Measurements from ENCODE around the gene SLC25A38.

Gene SLC25A38

DNA sequence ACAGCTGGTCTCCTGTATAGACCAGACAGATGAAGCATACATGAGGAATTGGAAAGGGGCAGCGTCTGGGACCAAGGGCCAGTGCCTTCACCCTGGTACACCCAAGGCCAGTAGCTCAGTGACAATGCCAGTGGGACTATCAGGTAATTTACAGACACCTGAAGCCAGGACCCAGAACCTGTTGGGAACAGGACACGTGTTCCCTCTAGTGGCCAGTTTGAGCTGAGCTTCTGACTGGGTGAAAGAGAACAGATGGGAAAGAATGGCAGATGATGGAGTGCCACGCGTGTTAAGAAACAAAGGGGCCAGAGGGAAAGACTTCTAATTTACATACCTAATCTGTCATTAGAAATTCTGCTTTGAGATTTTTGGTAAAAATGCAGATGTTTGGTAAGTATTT is 5.1 kb upstream of the SLC25A38 start:
- peak; percentile 46 for DNase-seq

DNA sequence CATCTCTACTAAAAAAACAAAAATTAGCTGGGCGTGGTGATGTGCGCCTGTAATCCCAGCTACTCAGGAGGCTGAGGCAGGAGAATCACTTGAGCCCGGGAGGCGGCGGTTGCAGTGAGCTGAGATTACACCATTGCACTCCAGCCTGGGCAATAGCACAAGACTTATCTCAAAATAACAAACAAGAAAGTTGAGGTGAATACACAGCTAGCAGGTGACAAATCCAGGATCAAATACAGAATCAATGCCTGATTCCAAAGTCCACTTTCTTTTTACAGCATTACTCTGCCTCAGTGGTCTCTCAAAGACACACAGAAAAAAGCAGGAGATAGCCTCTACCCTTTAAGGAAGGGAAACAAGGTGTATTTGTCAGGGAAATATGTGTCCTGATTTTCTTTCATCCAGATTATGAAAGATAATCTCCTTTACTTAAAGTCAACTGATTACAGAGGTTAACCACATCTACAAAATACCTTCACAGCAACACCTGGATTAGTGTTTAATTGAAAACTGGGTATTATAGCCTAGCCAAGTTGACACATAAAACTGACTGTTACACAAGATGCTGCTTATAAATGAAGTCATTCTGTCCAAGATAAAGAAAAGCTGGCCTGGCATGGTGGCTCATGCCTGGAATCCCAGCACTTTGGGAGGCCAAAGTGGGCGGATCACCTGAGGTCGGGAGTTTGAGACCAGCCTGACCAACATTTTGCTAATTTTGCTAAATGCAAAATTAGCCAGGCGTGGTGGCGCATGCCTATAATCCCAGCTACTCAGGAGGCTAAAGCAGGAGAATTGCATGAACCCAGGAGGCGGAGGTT is 4.0 kb upstream of the SLC25A38 start:
- no peak for DNase-seq

DNA sequence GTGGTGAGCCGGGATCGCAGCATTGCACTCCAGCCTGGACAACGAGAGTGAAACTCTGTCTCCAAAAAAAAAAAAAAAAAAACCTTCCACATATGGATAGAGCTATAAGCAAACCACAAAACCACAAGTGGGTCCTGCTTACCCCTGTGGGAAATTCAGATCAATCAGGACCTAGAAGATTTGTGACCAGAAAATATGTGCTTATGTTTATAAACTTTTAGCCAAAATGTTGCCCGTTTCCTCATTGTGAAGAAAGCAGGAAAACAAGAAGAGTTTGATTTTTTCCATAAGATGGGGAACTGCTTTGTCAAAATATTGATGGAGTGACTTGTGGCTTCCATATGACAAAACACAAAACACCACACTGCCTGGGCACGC is 3.4 kb upstream of the SLC25A38 start:
- DNase-seq: no peak

DNA sequence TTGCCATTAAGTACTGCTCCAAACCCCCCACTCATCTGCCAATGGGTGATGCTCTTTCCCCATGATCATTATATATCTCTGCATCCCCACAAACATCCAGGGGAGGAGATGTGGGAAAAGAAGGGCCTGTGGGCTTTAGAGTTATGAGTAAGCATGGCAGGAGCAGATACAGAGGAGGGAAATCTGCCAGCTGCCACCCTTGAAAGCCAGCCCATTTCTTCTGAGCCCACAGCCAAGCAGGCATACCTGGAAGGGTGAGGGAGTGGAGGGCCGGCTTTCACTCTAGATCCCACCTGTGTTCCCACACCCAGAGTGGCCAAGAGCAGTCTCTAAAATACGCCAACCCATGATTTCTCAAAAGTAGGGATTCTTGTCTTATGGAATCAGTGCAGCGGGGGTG is 1.7 kb upstream of the SLC25A38 start:
- no peak for DNase-seq

DNA sequence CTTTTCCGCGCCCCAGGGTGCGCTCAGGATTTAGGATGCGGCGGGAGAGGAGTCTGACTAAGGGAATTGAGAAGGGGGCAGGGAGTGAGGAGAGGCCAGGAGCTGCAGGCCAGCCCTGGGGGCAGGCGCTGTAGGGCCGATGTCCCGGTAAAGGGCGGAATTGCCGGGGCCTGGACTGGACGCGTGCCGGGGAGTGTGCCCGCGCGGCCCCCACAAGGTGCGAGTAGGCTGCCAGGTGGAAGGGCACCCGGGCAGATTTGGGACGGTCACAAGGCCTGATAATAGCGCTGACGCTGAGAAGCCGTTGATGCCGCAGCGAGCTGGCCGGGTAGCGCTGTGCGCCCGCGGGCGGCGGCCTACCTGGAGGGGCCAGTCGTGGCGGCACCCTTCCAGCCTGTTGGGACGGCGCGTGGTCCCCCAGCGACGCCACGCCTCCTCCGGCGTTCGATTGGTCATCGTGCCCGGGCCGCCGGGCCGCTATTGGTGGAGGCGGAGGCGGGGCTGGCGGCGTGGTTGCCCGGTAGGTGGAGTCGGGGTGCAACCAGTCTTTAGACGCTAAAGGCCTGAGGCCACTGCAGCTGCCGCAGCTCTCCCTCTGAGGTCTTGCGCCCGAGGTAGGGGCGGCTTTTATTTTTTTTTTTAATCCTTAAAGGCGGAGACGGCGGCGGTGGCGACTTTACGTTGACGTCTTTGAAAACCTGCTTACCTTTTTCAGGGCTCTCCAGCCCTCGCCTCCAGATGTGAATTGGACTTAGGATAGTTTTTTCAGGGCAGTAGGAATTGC is 903 bp downstream of the SLC25A38 start:
- DNase-seq: peak; percentile 98

DNA sequence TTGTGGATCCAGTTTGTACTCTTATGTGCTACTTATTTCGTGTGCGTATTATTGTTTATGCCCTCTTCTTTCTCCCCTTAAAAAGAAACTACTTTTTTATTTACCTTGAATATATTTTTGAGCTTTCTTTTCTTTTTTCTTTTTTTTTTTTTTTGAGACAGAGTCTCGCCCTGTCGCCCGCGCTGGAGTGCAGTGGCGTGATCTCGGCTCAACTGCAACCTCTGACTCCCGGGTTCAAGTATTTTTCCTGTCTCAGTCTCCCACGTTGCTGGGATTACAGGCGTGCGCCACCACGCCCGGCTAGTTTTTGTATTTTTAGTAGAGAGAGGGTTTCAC is 1.5 kb downstream of the SLC25A38 start:
- no peak for DNase-seq

DNA sequence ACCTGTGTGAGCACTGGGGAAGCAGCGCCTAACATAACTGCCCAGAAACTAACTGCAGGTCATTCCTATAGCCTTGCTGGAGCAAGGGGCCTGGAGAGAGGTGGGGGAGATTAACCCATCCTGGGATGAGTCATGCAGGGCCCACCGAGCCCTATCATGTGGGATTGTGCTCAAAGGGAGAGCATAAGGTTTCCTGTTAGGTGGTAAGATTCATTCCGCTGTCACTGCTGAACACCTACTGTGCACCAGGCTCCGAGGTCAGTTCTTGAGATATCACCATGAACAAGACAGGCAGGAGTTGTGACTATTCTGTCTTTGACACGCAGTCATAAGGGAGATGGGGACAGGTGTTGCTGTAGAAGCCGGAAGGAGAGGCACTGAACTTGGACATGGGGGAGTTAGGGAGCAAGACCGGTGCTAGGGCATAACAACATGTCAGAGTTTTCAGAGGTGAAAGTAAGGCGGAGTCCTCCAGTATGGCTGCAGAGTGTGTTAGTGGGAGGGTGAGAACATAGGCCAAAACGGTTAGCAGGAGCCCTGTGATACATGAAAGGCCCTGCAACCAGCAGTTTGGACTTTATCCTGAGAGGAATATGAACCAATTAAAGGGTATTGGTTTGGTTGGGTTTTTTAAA is 2.4 kb downstream of the SLC25A38 start:
- DNase-seq: no peak

DNA sequence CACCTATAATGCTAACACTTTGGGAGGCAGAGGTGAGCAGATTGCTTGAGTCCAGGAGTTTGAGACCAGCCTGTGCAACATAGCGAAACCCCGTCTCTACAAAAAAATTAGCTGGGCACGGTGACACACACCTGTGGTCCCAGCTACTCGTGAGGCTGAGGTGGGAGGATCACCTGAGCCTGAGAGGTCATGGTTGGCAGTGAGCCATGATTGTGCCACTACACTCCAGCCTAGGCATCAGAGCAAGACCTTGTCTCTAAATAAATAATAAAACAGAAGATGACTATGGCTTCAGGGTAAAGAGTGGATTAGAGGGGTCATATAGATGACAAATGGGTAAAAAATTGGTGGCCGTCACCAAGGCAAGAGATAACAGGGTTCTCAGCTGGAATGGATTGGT is 3.1 kb downstream of the SLC25A38 start:
- DNase-seq: no peak

DNA sequence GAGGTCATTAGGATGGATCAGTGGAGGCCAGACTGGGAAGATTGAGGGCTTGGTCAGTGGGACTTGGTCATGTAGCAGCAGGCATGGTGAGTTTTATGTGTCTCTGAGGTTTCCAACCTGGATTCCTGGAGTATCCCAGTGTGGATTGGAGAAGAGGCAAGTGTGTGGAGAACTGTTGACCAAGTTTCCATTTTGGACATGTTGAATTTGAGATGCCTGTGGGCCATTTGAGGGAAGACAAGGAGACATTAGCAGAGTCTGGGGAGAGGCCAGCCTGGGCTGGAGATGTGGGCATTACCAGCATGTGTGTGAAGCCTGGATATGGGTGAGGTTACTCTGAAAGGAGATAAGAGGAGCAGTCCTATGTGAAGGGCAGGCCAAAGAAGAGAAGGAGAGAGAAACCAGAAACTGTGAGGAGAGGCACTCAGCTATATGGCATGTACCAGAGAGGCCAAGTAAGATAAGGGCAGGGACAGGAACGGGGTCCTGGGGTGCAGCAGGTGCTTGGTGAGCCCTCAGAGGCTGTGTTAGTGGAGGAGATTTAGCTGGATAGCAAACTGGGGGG is 4.3 kb downstream of the SLC25A38 start:
- DNase-seq: no peak

DNA sequence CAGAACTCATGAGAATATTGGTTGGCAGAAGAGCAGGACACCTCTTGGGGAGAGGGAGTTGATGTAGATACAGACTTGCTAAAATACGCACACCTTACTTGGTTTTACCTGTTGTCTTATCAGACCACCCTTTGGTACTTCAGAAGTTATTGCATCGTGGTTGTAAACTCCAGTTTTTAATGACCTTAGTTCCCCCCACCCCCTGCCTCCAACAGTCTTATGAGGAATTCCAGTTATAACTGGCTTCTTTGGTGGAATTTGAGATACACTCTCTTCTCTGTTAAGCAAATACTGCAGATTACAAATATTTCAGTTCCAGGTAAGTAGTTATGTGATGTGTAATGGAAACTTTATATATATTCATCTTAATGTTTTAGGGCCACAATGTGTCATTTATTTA is 5.0 kb downstream of the SLC25A38 start:
- no peak for DNase-seq

DNA sequence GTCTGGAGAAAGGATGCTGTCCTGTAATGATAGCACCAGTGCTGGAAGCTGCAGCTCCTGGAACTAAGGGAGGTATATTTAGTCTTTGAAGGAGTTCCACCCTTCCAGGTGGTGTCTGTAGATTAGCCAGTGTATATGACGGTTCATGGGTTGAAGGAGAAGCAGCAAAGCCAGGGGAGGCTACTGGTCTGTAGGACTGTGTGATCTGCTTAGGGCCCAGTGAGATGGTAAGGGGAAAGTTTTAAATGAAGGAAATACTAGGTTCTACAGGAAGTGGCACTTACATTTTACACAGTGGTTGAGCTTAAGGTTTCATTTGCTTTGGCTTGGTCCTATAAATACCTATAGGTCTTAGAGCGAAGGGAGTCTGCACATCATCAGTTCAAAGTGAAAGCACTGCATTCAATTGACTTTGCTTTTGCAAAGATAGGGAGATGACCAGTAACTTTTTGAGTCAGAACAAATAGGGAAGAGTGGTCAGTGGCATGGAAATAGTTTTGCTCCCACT is 5.6 kb downstream of the SLC25A38 start:
- DNase-seq: no peak

DNA sequence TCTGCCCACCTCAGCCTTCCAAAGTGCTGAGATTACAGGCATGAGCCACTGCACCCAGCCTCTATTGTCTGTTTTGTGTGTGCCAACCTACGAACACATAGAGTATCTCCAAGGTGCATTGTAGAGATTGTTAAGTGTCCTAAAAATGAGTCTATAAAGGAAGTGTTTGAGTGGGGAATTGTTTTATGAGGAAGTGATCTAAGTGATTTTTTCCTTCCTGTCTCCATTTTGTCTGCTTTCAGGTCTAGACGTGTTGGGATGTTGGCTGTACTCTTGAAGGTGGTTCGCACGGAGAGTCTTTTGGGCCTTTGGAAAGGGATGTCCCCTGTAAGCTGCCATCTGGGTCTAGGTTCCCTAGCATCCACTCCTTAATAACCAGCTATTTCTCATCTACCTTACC is 7.0 kb downstream of the SLC25A38 start:
- DNase-seq: no peak

DNA sequence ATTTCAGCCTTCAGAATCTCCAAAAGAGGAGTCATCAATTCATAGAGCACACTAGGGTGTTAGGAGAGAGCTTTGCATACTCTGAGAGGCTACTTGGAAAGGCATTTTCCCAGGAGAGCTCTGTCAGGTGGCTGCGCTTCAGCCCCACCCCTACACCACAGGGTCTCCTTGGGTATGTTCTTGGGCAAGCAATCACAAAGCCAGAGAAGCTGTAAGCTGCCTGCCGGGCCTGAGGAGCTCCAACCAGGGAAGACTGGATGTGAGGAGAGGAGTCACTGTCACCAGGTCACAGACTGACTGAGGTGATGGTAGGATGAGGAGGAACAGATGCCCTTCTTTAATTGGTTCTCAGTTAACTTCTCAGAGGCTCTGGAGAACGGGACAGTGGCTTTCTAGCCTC is 13.5 kb downstream of the SLC25A38 start:
- DNase-seq: no peak

DNA sequence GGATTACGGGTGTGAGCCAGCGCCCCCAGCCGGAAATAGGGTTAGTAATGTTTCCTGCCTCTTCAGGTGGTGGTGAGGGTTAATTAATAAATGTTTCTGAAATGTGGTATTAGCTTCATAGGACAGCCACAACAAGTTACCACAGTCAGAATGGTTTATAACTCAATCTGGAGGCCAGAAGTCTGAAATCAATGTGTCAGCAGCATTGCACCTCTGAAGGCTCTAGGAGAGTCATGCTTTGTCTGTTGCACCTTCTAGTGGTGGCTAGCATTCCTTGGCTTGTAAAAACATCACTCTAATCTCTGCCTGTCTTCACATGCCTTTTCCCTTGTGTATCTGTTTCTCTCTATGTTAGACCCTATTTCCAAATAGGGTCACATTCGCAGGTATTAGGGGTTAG is 15.5 kb downstream of the SLC25A38 start:
- DNase-seq: no peak

DNA sequence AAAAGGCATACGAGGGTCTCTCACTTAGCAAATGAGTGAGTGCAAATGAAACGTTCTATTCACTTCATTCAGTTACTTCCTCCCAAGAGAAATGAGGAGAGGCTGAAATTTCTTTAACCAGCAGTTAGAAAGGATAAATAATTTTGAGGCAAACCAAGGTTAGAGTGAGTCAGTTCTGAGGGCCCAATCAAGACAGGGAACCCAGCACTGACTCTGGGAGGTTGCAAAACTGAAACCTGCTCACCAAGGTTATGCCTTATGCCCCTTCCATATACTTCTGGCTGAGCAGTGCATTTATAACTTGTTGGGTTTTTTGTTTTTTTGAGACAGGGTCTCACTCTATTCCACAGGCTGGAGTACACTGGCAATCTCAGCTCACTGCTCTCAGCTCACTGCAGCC is 18.8 kb downstream of the SLC25A38 start:
- DNase-seq: no peak

DNA sequence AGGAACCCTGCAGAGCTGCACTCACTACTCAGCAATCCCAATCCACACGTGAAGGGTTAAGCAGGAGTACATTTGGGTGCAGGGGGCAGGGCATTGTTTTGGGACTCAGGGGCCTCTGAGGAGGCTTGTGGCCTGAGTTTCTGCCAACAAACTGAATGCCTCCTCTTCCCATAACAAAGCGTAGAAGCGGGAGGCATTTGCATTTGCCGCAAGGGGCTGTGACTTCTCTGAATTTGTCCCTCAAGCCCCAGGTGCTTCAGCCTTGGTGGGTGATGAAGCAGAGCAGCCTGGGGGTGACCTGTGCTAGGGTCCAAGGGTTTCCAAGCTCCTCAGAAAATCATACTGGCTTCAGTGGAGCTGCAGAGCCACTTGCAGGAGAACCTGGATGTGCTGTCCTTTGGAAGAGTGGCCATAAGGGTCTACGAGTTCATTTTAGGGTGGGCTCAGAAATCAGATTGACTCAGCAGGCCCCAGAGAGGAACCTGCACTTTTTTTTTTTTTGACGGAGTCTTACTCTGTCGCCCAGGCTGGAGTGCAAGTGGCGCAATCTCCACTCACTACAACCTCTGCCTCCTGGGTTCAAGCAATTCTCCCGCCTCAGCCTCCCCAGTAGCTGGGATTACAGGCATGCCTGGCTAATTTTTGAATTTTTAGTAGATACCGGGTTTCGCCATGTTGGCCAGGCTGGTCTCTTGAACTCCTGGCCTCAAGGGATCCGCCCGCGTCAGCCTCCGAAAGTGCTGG is 21.9 kb downstream of the SLC25A38 start:
- no peak for DNase-seq

DNA sequence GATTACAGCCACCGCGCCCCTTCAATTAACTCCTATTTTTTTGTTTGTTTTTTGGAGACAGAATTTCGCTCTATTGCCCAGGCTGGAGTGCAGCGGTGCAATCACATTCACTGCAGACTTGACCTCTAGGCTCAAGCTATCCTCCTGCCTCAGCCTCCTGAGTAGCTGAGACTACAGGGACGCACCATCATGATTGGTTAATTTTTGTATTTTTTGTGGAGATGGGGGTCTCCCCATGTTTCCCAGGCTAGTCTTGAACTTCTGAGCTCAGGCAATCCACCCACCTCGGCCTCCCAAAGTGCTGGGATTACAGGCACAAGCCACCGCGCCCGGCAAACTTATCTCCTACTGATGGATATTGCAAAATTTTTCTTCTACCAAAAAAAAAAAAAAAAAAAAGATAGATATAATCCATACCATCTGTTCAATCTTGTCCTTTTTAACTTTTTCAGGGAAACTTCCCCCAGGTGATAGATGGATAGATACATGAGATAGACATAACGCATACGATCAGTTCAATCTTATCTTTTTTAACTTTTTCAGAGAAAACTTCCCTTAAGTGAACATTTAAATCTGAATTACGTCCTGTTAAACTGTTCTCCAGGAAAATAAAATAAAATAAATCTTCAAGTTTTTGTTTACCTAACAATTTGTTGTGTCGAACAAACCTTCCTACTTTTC is 22.7 kb downstream of the SLC25A38 start:
- no peak for DNase-seq

DNA sequence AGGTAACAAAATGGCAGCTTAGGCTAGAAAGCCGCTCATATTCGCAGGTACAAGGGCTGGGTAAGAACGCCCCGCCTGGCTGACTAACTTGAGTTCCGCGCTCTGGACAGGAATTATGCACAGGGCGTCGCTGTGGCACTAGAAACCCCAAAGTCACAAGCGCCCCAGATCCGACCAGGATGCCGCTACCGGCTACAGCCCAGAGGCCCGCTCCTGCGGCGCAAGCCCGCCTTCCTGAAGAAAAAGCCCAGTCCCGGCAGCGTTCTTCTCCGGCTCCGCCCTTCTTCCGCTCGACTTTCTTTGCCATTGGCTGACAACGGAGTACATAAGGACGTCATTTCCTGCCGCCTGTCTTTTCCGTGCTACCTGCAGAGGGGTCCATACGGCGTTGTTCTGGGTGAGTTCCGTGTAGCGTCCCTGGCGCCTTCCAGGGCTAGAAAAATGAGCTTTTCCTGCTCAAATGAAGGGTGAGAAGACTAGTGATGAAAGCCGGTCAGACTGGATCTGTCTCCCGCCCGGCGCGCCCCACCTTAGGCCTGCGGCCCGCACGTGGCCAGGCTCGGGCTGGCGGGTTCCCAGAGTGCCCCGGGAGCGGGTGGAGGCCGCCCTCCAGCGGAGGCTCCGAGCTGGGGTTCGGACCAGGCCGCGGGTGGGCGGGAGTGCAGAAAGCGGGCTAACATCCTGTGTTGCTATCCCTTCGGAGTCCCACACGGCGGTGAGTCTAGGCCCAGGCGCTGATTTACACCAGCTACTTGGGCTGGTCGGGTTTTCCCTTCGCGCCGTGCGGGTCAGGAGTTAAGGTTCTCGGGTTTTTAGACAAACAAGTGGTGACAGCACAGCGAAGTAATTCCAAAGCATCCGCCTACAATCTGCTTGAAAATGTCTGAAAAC is 23.4 kb downstream of the SLC25A38 start, which contains the start of gene RPSA:
Gene RPSA (plus strand): TSS at position 353 of the 891 bp plus-strand sequence. CDS start 934 bp downstream, outside the sequence.
- peak; percentile 90 for DNase-seq

DNA sequence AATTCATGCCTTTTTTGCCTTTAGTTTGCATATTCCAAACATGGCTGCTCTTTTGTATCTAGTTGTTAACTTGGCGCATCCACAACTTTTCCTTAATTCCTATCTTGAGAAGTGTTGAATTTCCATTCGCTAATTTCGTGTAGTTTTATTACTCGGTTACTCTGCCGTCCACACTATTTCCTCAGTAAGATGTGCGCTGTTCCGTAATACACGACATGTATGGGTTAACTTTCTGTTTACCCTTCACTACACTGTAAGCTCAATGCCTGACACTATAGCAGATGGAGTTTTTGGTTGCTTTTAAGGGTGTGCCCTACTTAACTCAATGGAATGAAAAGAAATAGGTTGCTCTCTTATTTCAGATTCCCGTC is 24.1 kb downstream of the SLC25A38 start:
- no peak for DNase-seq

DNA sequence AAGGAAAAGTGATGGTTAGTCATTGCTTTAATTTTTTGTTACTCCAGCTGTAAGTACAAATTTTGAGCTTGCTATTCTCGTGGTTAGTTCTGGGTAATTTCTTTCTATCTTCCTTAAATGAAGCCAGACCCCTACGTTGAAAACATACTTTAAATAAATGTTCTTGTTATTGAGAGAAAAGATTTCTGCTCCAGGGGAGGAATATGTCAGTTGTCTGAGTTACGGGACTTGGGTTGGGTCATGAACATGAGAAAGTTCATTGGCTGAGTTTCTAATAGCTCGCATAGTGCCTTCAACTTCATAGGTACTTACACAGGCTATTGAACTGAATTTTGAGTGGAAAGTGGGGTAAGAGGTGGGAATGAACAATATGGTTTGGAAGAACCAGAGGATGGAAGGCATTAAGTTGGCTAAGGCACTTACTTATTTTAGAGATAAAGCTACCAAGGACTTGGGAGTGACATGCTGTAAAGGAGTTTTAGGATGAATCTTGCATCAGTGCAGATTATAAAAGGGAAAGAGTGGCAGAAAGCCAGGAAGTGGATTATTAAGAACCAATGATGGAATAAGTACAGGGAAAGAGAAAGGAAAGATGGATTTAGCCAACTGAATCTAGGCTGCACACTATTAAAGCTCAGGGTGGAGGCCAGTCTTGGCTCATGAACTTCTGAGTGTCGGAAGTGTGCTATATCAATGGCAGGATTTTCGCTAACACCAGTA is 24.8 kb downstream of the SLC25A38 start:
- no peak for DNase-seq

All from activated CD4-positive, CD25-positive, alpha-beta regulatory T cell treated with anti-CD3 and anti-CD28 coated beads, Interleukin-2, amount 50 U/mL, for 72 hours (primary cell).